Measurements from ENCODE around the gene PCIF1. TPM values are rescaled to one million over a fixed set of nuclear protein-coding genes. Genes with fewer than 3 reads are reported as not detected.
"Not testable (repeated sequence)": the region's sequence is repeated elsewhere in the genome, so short reads cannot be mapped to it uniquely, and the experiment has no call there.

Gene PCIF1
- total RNA-seq, 1 donor from 2014 or later = 19.4 TPM

- DNase-seq (ENCODE audit: low read depth) = no peak
These were observed 12.8 kb downstream of the PCIF1 start for GRCh38 chr20:45947110-45947866.

GRCh38 chr20:45948261-45948733 is 13.8 kb downstream of the PCIF1 start:
- DNase-seq (ENCODE audit: low read depth) = no peak

- DNase-seq (ENCODE audit: low read depth) = no peak
These were observed 14.5 kb downstream of the PCIF1 start for GRCh38 chr20:45948742-45949541.

GRCh38 chr20:45949542-45950329 is 15.3 kb downstream of the PCIF1 start:
- DNase-seq (ENCODE audit: low read depth) = no peak

GRCh38 chr20:45950330-45950646 is 15.8 kb downstream of the PCIF1 start:
- no peak for DNase-seq (ENCODE audit: low read depth)

GRCh38 chr20:45951925-45952834 is 17.7 kb downstream of the PCIF1 start:
- DNase-seq (ENCODE audit: low read depth) = no peak

- DNase-seq (ENCODE audit: low read depth) = no peak
These were observed 18.4 kb downstream of the PCIF1 start for GRCh38 chr20:45952861-45953260.

GRCh38 chr20:45953672-45954071 is 19.2 kb downstream of the PCIF1 start:
- DNase-seq (ENCODE audit: low read depth) = no peak

- DNase-seq (ENCODE audit: low read depth) = not testable (repeated sequence)
These were observed 21.8 kb downstream of the PCIF1 start for GRCh38 chr20:45956326-45956725.

- no peak for DNase-seq (ENCODE audit: low read depth)
These were observed 22.8 kb downstream of the PCIF1 start for GRCh38 chr20:45957021-45957941.

- no peak for DNase-seq (ENCODE audit: low read depth)
These were observed 24.1 kb downstream of the PCIF1 start for GRCh38 chr20:45958593-45958992.

GRCh38 chr20:45959126-45959525 is 24.6 kb downstream of the PCIF1 start:
- no peak for DNase-seq (ENCODE audit: low read depth)

GRCh38 chr20:45959956-45960630 is 25.6 kb downstream of the PCIF1 start:
- DNase-seq (ENCODE audit: low read depth) = no peak

- no peak for DNase-seq (ENCODE audit: low read depth)
These were observed 27.7 kb downstream of the PCIF1 start for GRCh38 chr20:45962031-45962755.

- peak; percentile 58 for DNase-seq (ENCODE audit: low read depth)
These were observed 28.8 kb downstream of the PCIF1 start for GRCh38 chr20:45963059-45964005.

- no peak for DNase-seq (ENCODE audit: low read depth)
These were observed 29.5 kb downstream of the PCIF1 start for GRCh38 chr20:45964006-45964400.

GRCh38 chr20:45965169-45966002 is 30.9 kb downstream of the PCIF1 start:
- DNase-seq (ENCODE audit: low read depth) = no peak

Measured in renal cortical epithelial cell (primary cell).